GM12891 (cell line): ENCODE results near the gene VPS13C.
"Not testable (repeated sequence)": the region's sequence is repeated elsewhere in the genome, so short reads cannot be mapped to it uniquely, and the experiment has no call there.

Experiments
- DNase-seq: peaks from one replicate; pipeline ENCODE4 v3.0.0; 2011; ENCODE audit warnings: low spot score; ENCODE audit not compliant: insufficient read length
- FAIRE-seq: peaks from 2 replicates; lab custom pipeline; 2011; peaks lifted over from hg19 to GRCh38; lab: Jason Lieb, UNC
- PAX5 ChIP-seq: IDR thresholded peaks from 2 replicates; pipeline ENCODE4 v1.6.1; 2011; ENCODE audit warnings: low read length, moderate library complexity, mild to moderate bottlenecking; ENCODE audit not compliant: insufficient read depth, severe bottlenecking
- POLR2A ChIP-seq: IDR thresholded peaks from 2 replicates; pipeline ENCODE4 v1.6.1; 2011; ENCODE audit warnings: low read depth, low read length, control low read depth
- POLR2AphosphoS5 ChIP-seq: IDR thresholded peaks from 2 replicates; pipeline ENCODE4 v1.6.1; 2011; ENCODE audit warnings: low read depth, low read length, control low read depth
- POU2F2 ChIP-seq: IDR thresholded peaks from 2 replicates; pipeline ENCODE4 v1.6.1; 2011; ENCODE audit warnings: low read depth, mild to moderate bottlenecking, control low read depth, low read length, moderate library complexity
- SPI1 ChIP-seq: IDR thresholded peaks from 2 replicates; pipeline ENCODE4 v1.6.1; 2011; ENCODE audit warnings: low read depth, low read length, control low read depth
- TAF1 ChIP-seq: IDR thresholded peaks from 2 replicates; pipeline ENCODE4 v1.6.1; 2011; ENCODE audit warnings: low read depth, low read length, control low read depth

VPS13C gene

DNA sequence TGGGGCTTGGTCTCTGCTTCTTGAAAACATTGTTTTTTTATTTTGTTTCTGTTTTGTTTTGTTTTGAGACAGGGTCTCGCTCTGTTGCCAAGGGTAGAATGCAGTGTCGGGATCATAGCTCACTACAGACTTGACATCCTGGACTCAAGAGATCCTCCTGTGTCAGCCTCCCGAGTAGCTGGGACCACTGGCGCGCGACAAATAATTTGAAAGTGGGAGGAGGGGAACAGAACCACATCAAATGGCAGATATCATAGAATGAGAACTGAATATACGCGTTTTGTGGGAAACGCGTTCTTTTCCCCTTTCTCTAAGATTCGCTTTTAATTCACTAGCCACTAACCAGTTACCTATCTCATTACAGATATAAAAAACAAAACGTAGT is 641 bp upstream of the VPS13C start:
- FAIRE-seq = no peak
- no peak for DNase-seq
- TF ChIP-seq POLR2AphosphoS5 = no peak

GRCh38 chr15:62059816-62060112 is 483 bp downstream of the VPS13C start:
- DNase-seq (peak; percentile 53), FAIRE-seq (peak; percentile 95)
- peak; percentile 26; the same call in 1 of the 2 replicates for TF ChIP-seq TAF1
- no peak; the same call in 1 of the 2 replicates for TF ChIP-seq POLR2A
- no peak for TF ChIP-seq PAX5
- peak; percentile 75 for TF ChIP-seq SPI1
- no peak; the same call in 1 of the 2 replicates for TF ChIP-seq POLR2AphosphoS5
- TF ChIP-seq POU2F2 = peak; percentile 10; the same call in 1 of the 2 replicates

GRCh38 chr15:62059108-62059815 is 985 bp downstream of the VPS13C start:
- peak; percentile 9 for FAIRE-seq
- no peak for DNase-seq
- TF ChIP-seq POLR2A (no peak), TAF1 (no peak), SPI1 (no peak)

DNA sequence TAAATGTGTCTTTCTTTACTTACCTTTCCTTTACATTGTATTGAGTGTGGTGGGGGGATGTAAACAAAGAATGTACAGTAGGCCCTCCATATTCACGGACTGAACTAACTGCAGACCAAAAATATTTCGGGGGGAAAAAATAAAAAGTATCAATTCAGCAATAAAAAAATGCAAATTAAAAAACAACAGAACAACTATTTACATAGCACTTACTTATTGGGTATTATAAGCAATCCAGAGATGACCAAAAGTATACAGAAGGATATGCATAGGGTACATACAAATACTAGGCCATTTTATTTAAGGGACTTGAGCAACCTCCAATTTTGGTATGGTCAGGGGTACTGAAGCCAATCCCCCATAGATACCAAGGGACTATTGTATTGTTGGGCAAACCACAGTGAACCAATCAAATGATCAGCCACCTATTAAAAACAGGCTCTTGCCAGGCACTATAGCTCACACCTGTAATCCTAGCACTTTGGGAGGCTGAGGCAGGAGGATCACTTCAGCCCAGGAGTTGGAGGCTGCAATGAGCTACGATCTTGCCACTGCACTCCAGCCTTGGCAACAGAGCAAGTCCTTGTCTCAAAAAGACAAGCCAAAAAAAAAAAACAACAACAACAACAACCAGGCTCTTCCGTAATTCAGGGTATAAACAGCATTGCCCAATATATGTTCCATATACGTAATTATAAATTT is 1.8 kb downstream of the VPS13C start:
- DNase-seq (no peak), FAIRE-seq (no peak)
- TF ChIP-seq SPI1 = no peak
- no peak for TF ChIP-seq POLR2A
- TF ChIP-seq POU2F2 = no peak
- TF ChIP-seq TAF1 = no peak
- TF ChIP-seq PAX5 = no peak
- TF ChIP-seq POLR2AphosphoS5 = no peak

DNA sequence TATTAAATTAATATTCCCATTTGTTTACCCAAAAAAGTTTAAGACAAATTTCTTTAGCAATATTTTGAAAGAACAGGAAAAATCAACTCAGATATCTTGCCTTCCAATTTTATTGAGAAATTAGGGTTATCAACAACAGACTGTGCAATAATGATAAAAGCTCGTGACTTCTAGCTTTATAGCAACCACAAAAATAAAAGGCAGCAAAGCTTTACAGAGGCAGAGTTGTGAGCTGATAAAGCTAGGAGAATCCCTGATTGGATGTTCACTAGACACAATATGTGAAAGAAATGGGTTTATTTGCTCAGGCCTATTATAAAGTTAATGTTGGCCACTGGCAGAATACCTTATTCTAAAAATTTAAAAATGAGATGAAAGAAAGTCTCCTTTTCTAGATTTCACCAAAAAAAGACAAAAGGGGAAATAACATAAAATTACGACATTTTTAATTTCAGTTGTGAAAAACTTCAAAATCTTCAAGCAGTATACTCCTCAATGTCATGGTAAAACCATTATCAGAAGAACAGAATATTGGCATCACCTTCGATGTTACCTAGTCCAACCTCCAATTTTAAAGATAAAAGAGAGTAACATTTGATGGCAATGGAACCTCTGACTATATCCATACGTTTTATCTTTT is 2.8 kb downstream of the VPS13C start:
- TF ChIP-seq POLR2AphosphoS5 (no peak), PAX5 (no peak), POU2F2 (no peak), SPI1 (no peak), TAF1 (no peak), POLR2A (no peak)
- FAIRE-seq (no peak), DNase-seq (no peak)

DNA sequence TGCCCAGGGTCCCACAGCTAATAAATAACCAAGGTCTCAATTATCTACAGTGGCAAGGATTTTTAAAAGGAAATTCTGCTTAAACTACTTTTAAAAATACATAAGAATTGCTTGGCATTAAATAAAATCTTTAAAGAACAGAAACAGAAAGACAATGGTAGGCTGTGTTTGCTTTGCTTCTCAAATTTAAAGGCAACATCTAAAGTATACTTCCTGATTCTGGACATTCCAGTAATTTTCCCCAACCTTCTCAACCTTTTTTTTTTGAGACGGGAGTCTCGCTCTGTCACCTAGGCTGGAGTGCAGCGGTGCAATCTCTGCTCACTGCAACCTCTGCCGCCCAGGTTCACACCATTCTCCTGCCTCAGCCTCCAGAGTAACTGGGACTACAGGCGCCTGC is 5.3 kb downstream of the VPS13C start:
- FAIRE-seq = no peak
- no peak for TF ChIP-seq POU2F2
- no peak for TF ChIP-seq SPI1
- TF ChIP-seq POLR2AphosphoS5 = no peak
- TF ChIP-seq PAX5 = no peak
- no peak for TF ChIP-seq POLR2A
- TF ChIP-seq TAF1 = no peak
- no peak for DNase-seq

DNA sequence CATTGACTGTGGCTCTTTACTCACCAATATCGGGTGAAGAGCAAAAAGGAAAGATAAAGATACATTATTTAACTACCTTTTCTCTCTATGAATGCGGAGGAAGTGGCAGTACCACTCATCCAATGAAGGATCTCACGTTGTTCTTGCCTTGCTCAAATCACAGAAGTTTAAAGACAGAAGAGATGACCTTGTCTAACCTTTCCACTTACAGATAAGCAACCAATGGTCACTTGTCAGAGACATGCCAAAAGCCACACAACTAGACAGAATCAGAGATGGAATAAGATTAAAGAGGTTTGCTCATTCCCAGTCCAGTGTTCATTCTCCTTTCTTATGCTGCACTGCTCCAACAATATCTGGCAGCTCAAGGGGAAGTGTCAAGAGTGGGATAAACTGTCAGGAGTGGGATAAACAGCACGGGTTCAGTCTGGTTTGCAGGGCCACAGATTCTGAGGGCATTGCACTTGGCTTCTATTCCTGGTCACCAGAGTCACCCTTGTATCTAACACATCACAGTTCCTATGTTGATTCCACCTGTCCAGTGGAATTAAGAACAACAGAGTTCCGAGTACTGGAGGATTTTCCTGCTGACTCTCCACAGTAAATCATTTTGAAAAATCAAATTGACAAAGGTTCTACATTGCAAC is 6.7 kb downstream of the VPS13C start:
- FAIRE-seq (no peak), DNase-seq (no peak)
- TF ChIP-seq POU2F2 (no peak), POLR2AphosphoS5 (no peak), PAX5 (no peak), TAF1 (no peak), SPI1 (no peak), POLR2A (no peak)

- TF ChIP-seq PAX5 (no peak), SPI1 (peak; percentile 37; the same call in 1 of the 2 replicates)
- DNase-seq (no peak), FAIRE-seq (no peak)
Measured at GRCh38 chr15:62052713-62053112, 7.5 kb downstream of the VPS13C start.

DNA sequence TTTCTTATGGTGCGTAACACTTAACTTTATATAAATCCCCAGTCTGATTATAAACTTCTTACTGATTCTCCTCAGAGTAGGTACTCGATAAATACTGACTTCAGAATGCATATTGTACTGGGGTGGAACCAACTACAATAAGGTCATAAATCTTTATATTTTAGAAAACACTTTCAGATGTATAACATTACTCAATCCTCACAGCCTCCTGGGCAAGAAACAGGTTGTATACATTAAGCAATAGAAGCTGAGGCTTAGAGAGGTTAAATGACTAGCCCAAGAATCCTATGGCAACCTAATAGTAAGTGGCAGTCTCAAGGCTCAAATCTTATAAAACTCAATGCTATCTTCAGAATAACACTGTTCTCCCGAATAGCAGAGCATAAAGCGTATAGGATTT is 9.1 kb downstream of the VPS13C start:
- no peak for DNase-seq
- TF ChIP-seq POU2F2 (no peak), POLR2AphosphoS5 (no peak), TAF1 (no peak), SPI1 (no peak), PAX5 (no peak), POLR2A (no peak)
- FAIRE-seq = no peak

- DNase-seq (no peak), FAIRE-seq (no peak)
- no peak for TF ChIP-seq POLR2A
- no peak for TF ChIP-seq PAX5
- no peak for TF ChIP-seq POLR2AphosphoS5
- TF ChIP-seq TAF1 = no peak
- no peak for TF ChIP-seq POU2F2
- no peak for TF ChIP-seq SPI1
Measured at GRCh38 chr15:62050115-62050514, 10.1 kb downstream of the VPS13C start.

GRCh38 chr15:62048254-62048653 is 12.0 kb downstream of the VPS13C start:
- DNase-seq, FAIRE-seq: not testable (repeated sequence)
